MM.1S (cell line): ENCODE data around the gene ULK1.

Experiments used
- EZH2 ChIP-seq: fragments of 300-600 bp; sonication (generic); optimal IDR thresholded peaks from 2 replicates; pipeline ENCODE3; 2017; ENCODE audit warnings: low read depth, mild to moderate bottlenecking, antibody characterized with exemption, low read length, mixed read lengths
- TF ChIP-seq, protein P1 (sequence below): fragments of 300-600 bp; sonication (generic); IDR thresholded peaks from 2 replicates; pipeline ENCODE4 v1.5.1; 2016; ENCODE audit warnings: antibody characterized with exemption, low read length, mixed read lengths

DNA sequence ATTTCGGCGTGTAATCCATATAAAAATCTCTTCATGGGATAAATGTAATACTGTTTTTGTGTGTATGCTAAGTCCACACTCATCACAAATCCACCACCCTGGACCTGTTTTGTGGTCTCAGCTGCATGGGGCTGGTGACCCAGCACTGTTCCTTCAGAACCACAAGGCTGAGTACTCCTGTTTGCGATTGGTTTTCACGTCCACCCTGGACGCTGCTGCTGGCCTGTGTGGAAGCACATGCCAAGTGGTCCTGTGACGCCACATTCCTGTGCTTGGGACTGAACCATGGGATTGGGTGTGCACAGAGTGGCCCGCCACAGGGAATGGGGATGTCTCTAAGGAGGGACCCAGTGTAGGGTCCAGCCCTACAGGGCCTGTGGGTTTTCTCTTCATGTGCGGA is 39.0 kb downstream of the ULK1 start:
- TF ChIP-seq, protein P1, sequence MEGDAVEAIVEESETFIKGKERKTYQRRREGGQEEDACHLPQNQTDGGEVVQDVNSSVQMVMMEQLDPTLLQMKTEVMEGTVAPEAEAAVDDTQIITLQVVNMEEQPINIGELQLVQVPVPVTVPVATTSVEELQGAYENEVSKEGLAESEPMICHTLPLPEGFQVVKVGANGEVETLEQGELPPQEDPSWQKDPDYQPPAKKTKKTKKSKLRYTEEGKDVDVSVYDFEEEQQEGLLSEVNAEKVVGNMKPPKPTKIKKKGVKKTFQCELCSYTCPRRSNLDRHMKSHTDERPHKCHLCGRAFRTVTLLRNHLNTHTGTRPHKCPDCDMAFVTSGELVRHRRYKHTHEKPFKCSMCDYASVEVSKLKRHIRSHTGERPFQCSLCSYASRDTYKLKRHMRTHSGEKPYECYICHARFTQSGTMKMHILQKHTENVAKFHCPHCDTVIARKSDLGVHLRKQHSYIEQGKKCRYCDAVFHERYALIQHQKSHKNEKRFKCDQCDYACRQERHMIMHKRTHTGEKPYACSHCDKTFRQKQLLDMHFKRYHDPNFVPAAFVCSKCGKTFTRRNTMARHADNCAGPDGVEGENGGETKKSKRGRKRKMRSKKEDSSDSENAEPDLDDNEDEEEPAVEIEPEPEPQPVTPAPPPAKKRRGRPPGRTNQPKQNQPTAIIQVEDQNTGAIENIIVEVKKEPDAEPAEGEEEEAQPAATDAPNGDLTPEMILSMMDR = no peak
- TF ChIP-seq EZH2 = no peak
